ENCODE results near the gene RAB40B. TPM values are rescaled to one million over a fixed set of nuclear protein-coding genes. Genes with fewer than 3 reads are reported as not detected.

RAB40B gene
- total RNA-seq, 1 donor from 2014 or later, result 20.0 TPM

GRCh38 chr17:82633343-82633742 lies 65.2 kb downstream of the RAB40B start:
- no peak for DNase-seq (ENCODE audit: low spot score)
- H3K27me3 Mint-ChIP-seq (ENCODE audit: low read depth), result no peaks in the 10 kb centered on the region
- peaks cover 2% of the 10 kb centered on the region for H3K4me1 Mint-ChIP-seq (ENCODE audit: low read depth)
- H3K27ac Mint-ChIP-seq (ENCODE audit: unreplicated experiment), result no peak overlapping the region
- H3K36me3 Mint-ChIP-seq (ENCODE audit: low read depth), result peaks cover 15% of the 10 kb centered on the region
- H3K9me3 Mint-ChIP-seq (ENCODE audit: low read depth), result no peaks in the 10 kb centered on the region
- TF ChIP-seq CTCF (IDR thresholded peaks at IDR 0.05), result no peak
- no peak overlapping the region for H3K4me3 Mint-ChIP-seq (ENCODE audit: unreplicated experiment)

DNA sequence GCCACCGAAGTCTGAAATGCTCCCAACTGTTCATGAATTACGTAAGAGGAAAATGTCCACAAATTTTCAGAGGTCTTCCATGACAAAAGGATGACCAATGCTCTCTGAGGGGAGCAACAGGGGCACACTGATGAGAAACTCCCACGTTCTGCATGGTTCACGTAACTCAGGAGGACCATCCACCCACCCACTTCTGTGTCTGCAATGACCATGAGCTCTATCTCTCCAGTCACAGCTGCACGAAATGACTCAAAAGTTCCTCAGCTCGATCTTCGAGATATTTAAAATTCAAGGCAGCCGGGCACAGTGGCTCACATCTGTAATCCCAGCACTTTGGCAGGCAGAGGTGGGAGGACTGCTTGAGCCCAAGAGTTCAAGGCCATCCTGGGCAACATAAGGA lies 66.0 kb downstream of the RAB40B start:
- no peaks in the 10 kb centered on the region for H3K4me1 Mint-ChIP-seq (ENCODE audit: low read depth)
- no peaks in the 10 kb centered on the region for H3K27me3 Mint-ChIP-seq (ENCODE audit: low read depth)
- TF ChIP-seq CTCF (IDR thresholded peaks at IDR 0.05), result no peak
- no peak overlapping the region for H3K4me3 Mint-ChIP-seq (ENCODE audit: unreplicated experiment)
- H3K27ac Mint-ChIP-seq (ENCODE audit: unreplicated experiment), result no peak overlapping the region
- no peak for DNase-seq (ENCODE audit: low spot score)
- H3K36me3 Mint-ChIP-seq (ENCODE audit: low read depth), result peaks cover 19% of the 10 kb centered on the region
- H3K9me3 Mint-ChIP-seq (ENCODE audit: low read depth), result no peaks in the 10 kb centered on the region

GRCh38 chr17:82631544-82631943 lies 67.0 kb downstream of the RAB40B start:
- Mint-ChIP-seq H3K36me3 (ENCODE audit: low read depth) (peaks cover 23% of the 10 kb centered on the region), H3K9me3 (ENCODE audit: low read depth) (no peaks in the 10 kb centered on the region), H3K4me3 (ENCODE audit: unreplicated experiment) (no peak overlapping the region), H3K27me3 (ENCODE audit: low read depth) (no peaks in the 10 kb centered on the region), H3K27ac (ENCODE audit: unreplicated experiment) (no peak overlapping the region), H3K4me1 (ENCODE audit: low read depth) (no peaks in the 10 kb centered on the region)
- no peak for DNase-seq (ENCODE audit: low spot score)
- TF ChIP-seq CTCF (IDR thresholded peaks at IDR 0.05), result no peak

GRCh38 chr17:82630212-82630611 lies 68.3 kb downstream of the RAB40B start:
- H3K4me3 Mint-ChIP-seq (ENCODE audit: unreplicated experiment), result no peak overlapping the region
- no peaks in the 10 kb centered on the region for H3K4me1 Mint-ChIP-seq (ENCODE audit: low read depth)
- H3K27ac Mint-ChIP-seq (ENCODE audit: unreplicated experiment), result no peak overlapping the region

DNA sequence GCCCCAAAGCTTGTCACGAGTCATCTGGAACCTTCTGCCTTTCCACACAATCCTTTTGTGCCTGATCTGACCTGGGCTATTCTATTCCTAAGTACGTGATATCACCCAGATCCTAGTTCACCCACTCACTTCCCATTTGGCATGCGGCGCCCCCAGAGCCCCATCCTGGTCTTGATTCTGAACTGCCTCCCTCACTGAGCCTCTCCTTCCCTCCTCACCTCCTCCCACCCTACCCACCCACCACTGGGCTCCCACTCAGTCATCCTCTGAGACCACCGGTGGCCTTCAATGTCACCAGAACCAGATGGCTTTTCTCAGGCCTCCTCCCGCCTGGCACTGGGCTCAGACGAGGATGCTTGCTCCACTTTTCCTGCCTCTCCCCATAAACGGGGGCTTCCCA lies 68.8 kb downstream of the RAB40B start:
- Mint-ChIP-seq H3K4me1 (ENCODE audit: low read depth) (no peaks in the 10 kb centered on the region), H3K36me3 (ENCODE audit: low read depth) (peaks cover 28% of the 10 kb centered on the region), H3K27me3 (ENCODE audit: low read depth) (no peaks in the 10 kb centered on the region), H3K27ac (ENCODE audit: unreplicated experiment) (peak overlapping the region; percentile 51), H3K4me3 (ENCODE audit: unreplicated experiment) (no peak overlapping the region), H3K9me3 (ENCODE audit: low read depth) (no peaks in the 10 kb centered on the region)
- peak; percentile 35 for DNase-seq (ENCODE audit: low spot score)
- no peak for TF ChIP-seq CTCF (IDR thresholded peaks at IDR 0.05)

More at GRCh38 chr17:82630212-82630611, 68.3 kb downstream of the RAB40B start:
- peak; percentile 24 for DNase-seq (ENCODE audit: low spot score)
- H3K36me3 Mint-ChIP-seq (ENCODE audit: low read depth), result peaks cover 27% of the 10 kb centered on the region
- TF ChIP-seq CTCF (IDR thresholded peaks at IDR 0.05), result no peak
- no peaks in the 10 kb centered on the region for H3K9me3 Mint-ChIP-seq (ENCODE audit: low read depth)
- no peaks in the 10 kb centered on the region for H3K27me3 Mint-ChIP-seq (ENCODE audit: low read depth)
